ENCODE results near the gene GPRC5D.

DNA sequence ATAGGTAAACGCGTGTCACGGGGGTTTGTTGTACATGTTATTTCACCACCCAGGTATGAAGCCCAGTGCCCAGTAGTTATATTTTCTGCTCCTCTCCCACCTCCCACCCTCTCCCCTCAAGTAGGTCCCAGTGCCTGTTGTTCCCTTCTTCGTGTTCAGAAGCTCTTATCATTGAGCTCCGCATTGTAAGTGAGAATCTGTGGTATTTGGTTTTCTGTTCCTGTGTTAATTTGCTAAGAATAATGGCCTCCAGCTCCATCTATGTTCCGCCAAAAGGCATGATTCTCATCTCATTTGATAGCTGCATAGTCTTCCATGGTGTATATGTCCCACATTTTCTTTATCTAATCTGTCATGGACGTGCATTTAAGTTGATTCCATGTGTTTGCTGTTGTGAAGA lies 6.9 kb upstream of the GPRC5D start:
- TF ChIP-seq, protein P1, sequence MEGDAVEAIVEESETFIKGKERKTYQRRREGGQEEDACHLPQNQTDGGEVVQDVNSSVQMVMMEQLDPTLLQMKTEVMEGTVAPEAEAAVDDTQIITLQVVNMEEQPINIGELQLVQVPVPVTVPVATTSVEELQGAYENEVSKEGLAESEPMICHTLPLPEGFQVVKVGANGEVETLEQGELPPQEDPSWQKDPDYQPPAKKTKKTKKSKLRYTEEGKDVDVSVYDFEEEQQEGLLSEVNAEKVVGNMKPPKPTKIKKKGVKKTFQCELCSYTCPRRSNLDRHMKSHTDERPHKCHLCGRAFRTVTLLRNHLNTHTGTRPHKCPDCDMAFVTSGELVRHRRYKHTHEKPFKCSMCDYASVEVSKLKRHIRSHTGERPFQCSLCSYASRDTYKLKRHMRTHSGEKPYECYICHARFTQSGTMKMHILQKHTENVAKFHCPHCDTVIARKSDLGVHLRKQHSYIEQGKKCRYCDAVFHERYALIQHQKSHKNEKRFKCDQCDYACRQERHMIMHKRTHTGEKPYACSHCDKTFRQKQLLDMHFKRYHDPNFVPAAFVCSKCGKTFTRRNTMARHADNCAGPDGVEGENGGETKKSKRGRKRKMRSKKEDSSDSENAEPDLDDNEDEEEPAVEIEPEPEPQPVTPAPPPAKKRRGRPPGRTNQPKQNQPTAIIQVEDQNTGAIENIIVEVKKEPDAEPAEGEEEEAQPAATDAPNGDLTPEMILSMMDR (conservative IDR thresholded peaks at IDR 0.05): no peak
- TF ChIP-seq EZH2 (IDR thresholded peaks at IDR 0.05; ENCODE audit: low read depth): no peak
